ENCODE data around the gene CDYL2. TPM values are rescaled to one million over a fixed set of nuclear protein-coding genes. Genes with fewer than 3 reads are reported as not detected.

CDYL2 gene
- total RNA-seq, 3 donors from 2014 or later: 6.3 to 8.9 (median 7.5) TPM

GRCh38 chr16:80836202-80836601, 31.8 kb upstream of the CDYL2 start:
- ATAC-seq (no peak), DNase-seq (no peak)
- H3K4me1 ChIP-seq (ENCODE audit: low read depth): no peaks in the 10 kb centered on the region
- no peak overlapping the region for H3K4me3 ChIP-seq
- no peaks in the 10 kb centered on the region for H3K9me3 ChIP-seq
- intact Hi-C loops (cut with DNase I, micrococcal nuclease): no loop called here
- H3K36me3 ChIP-seq (ENCODE audit: low read depth): no peaks in the 10 kb centered on the region
- TF ChIP-seq CTCF (IDR thresholded peaks at IDR 0.05): no peak

- Histone ChIP-seq H3K9me3 (no peaks in the 10 kb centered on the region), H3K36me3 (ENCODE audit: low read depth) (no peaks in the 10 kb centered on the region), H3K4me3 (no peak overlapping the region), H3K4me1 (ENCODE audit: low read depth) (no peaks in the 10 kb centered on the region)
- DNase-seq (no peak), ATAC-seq (no peak)
- no peak for TF ChIP-seq CTCF (IDR thresholded peaks at IDR 0.05)
- intact Hi-C loops (cut with DNase I, micrococcal nuclease): no loop called here
Measured at GRCh38 chr16:80831039-80831438, 26.6 kb upstream of the CDYL2 start.

- intact Hi-C loops (cut with DNase I, micrococcal nuclease): no loop called here
- Histone ChIP-seq H3K4me3 (no peak overlapping the region), H3K9me3 (no peaks in the 10 kb centered on the region), H3K36me3 (ENCODE audit: low read depth) (no peaks in the 10 kb centered on the region), H3K4me1 (ENCODE audit: low read depth) (no peaks in the 10 kb centered on the region)
- no peak for DNase-seq
- TF ChIP-seq CTCF (IDR thresholded peaks at IDR 0.05): no peak
- no peak for ATAC-seq
Measured at GRCh38 chr16:80828495-80828894, 24.1 kb upstream of the CDYL2 start.

- no peak for TF ChIP-seq CTCF (IDR thresholded peaks at IDR 0.05)
- Histone ChIP-seq H3K4me1 (ENCODE audit: low read depth) (no peaks in the 10 kb centered on the region), H3K36me3 (ENCODE audit: low read depth) (no peaks in the 10 kb centered on the region), H3K9me3 (no peaks in the 10 kb centered on the region), H3K4me3 (no peak overlapping the region)
- intact Hi-C loops (cut with DNase I, micrococcal nuclease): no loop called here
- no peak for DNase-seq
- ATAC-seq: no peak
Measured at GRCh38 chr16:80827007-80827406, 22.6 kb upstream of the CDYL2 start.

- ATAC-seq (no peak), DNase-seq (no peak)
- Histone ChIP-seq H3K4me1 (ENCODE audit: low read depth) (no peaks in the 10 kb centered on the region), H3K4me3 (no peak overlapping the region), H3K36me3 (ENCODE audit: low read depth) (no peaks in the 10 kb centered on the region), H3K9me3 (no peaks in the 10 kb centered on the region)
- intact Hi-C loops (cut with DNase I, micrococcal nuclease): no loop called here
- TF ChIP-seq CTCF (IDR thresholded peaks at IDR 0.05): no peak
Measured at GRCh38 chr16:80825365-80825758, 21.0 kb upstream of the CDYL2 start.
